PFSK-1 (cell line): Measurements from ENCODE around the gene CRCP.

Experiments used
- FOXP2 ChIP-seq: optimal IDR thresholded peaks from 2 replicates; pipeline ENCODE3; 2011; ENCODE audit warnings: borderline replicate concordance, control low read depth, inconsistent platforms; ENCODE audit not compliant: insufficient read depth; ENCODE audit errors: extremely low read length, extremely low read depth
- POLR2AphosphoS5 ChIP-seq: IDR thresholded peaks from 2 replicates; pipeline ENCODE4 v1.6.1; 2012; ENCODE audit warnings: low read depth, mild to moderate bottlenecking, control low read depth, low read length, moderate library complexity
- SIN3A ChIP-seq: IDR thresholded peaks from 2 replicates; pipeline ENCODE4 v1.6.1; 2012; ENCODE audit warnings: mild to moderate bottlenecking, low read length, moderate library complexity, borderline replicate concordance; ENCODE audit not compliant: insufficient read depth
- TAF1 ChIP-seq: IDR thresholded peaks from 2 replicates; pipeline ENCODE4 v1.6.1; 2012; ENCODE audit warnings: low read length, control low read depth, borderline replicate concordance; ENCODE audit not compliant: insufficient read depth
- TF ChIP-seq, protein P1 (sequence below), 2 experiments: IDR thresholded peaks; 2 replicates each; pipeline versions ENCODE4 v1.6.1 to v1.8.0; 2011 to 2012; ENCODE audit warnings: low read depth in 2 of 2, low read length in 2 of 2, control low read depth in 1 of 2, inconsistent platforms in 1 of 2, mild to moderate bottlenecking in 1 of 2, moderate library complexity in 1 of 2; ENCODE audit not compliant: insufficient read depth in 1 of 2

DNA sequence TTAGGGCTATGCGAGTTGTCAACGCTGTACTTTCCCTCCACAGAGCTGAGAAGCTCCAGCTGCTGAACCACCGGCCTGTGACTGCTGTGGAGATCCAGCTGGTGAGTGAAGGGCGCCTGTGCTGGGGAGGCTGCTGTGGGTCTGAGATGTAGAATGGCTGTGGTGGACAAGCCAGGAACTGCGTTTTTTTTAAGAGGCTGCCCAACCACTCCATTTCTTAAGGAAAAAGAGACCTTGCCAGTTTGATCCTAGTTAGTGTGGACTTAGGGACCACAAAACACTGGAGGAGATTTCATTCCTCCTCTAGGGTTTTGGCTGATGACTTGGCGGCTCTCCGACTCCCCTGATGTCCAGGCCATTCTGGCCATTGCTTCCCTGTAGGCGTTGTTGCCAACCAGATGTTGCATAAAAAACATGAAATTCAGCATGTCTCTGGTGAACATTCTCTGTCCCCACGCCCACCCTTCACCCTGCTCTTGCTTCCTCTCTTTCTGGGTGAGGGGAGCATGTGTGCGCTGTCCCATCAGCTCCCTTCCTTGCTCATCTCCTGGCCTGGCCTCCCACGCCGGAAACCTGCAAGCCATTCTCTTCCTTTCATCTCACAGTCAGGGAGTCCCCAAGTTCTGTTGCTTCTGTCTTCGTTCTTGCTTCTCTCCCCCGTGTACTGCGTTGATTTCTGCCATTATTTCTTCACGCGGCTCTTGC, 30.9 kb downstream of the CRCP start:
- TF ChIP-seq, protein P1, sequence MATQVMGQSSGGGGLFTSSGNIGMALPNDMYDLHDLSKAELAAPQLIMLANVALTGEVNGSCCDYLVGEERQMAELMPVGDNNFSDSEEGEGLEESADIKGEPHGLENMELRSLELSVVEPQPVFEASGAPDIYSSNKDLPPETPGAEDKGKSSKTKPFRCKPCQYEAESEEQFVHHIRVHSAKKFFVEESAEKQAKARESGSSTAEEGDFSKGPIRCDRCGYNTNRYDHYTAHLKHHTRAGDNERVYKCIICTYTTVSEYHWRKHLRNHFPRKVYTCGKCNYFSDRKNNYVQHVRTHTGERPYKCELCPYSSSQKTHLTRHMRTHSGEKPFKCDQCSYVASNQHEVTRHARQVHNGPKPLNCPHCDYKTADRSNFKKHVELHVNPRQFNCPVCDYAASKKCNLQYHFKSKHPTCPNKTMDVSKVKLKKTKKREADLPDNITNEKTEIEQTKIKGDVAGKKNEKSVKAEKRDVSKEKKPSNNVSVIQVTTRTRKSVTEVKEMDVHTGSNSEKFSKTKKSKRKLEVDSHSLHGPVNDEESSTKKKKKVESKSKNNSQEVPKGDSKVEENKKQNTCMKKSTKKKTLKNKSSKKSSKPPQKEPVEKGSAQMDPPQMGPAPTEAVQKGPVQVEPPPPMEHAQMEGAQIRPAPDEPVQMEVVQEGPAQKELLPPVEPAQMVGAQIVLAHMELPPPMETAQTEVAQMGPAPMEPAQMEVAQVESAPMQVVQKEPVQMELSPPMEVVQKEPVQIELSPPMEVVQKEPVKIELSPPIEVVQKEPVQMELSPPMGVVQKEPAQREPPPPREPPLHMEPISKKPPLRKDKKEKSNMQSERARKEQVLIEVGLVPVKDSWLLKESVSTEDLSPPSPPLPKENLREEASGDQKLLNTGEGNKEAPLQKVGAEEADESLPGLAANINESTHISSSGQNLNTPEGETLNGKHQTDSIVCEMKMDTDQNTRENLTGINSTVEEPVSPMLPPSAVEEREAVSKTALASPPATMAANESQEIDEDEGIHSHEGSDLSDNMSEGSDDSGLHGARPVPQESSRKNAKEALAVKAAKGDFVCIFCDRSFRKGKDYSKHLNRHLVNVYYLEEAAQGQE (IDR thresholded peaks at IDR 0.05; ENCODE audit: insufficient read depth in 1 of 2, low read depth in 2 of 2, low read length in 2 of 2), result no peak
- TF ChIP-seq TAF1, result no peak
- no peak for TF ChIP-seq POLR2AphosphoS5
- TF ChIP-seq SIN3A, result no peak
- TF ChIP-seq FOXP2, result no peak
